Spleen (tissue), 11 donors: Measurements from ENCODE around the gene WDFY2. TPM values are rescaled to one million over a fixed set of nuclear protein-coding genes. Genes with fewer than 3 reads are reported as not detected.

Source experiments
- DNase-seq: peaks from one replicate; pipeline ENCODE4 v3.0.0-alpha.2; 2020
- H3K27ac ChIP-seq, 8 donors: fragments of 200-600 bp; sonication (generic) in 7 of 8; 1 replicate in 4 of 8; 2 replicates in 4 of 8; pipeline versions ENCODE4 v1.5.0 to v1.8.0; 2016 to 2021; ENCODE audit warnings: inconsistent platforms in 4 of 8, mild to moderate bottlenecking in 4 of 8, moderate library complexity in 1 of 8
- H3K27me3 ChIP-seq, 7 donors: fragments of 200-600 bp; sonication (generic) in 6 of 7; replicated peaks in 1 of 7; 1 replicate in 4 of 7; 2 replicates in 3 of 7; pipeline versions ENCODE4 v1.5.0 to v1.8.0; 2016 to 2021; ENCODE audit warnings: inconsistent platforms in 3 of 7, mild to moderate bottlenecking in 1 of 7
- H3K36me3 ChIP-seq, 6 donors: fragments of 200-600 bp; sonication (generic) in 5 of 6; 1 replicate in 4 of 6; 2 replicates in 2 of 6; pipeline versions ENCODE4 v1.5.0 to v1.8.0; 2016 to 2021; ENCODE audit warnings: inconsistent platforms in 2 of 6
- H3K4me1 ChIP-seq, 6 donors: fragments of 200-600 bp; sonication (generic) in 5 of 6; 1 replicate in 3 of 6; 2 replicates in 3 of 6; pipeline versions ENCODE4 v1.5.0 to v1.8.0; 2016 to 2021; ENCODE audit warnings: inconsistent platforms in 3 of 6
- H3K4me3 ChIP-seq, 8 donors: fragments of 200-600 bp; sonication (generic) in 7 of 8; 1 replicate in 4 of 8; 2 replicates in 4 of 8; pipeline versions ENCODE4 v1.5.0 to v1.8.0; 2016 to 2021; ENCODE audit warnings: inconsistent platforms in 4 of 8, mild to moderate bottlenecking in 4 of 8, moderate library complexity in 2 of 8
- H3K9me3 ChIP-seq, 8 donors: fragments of 200-600 bp; sonication (generic) in 7 of 8; 1 replicate in 4 of 8; 2 replicates in 4 of 8; pipeline versions ENCODE4 v1.5.0 to v1.8.0; 2016 to 2021; ENCODE audit warnings: inconsistent platforms in 4 of 8
- POLR2A ChIP-seq, 3 donors: fragments of 450-650 bp; IDR thresholded peaks; one replicate each; pipeline ENCODE4 v1.5.1; 2017; ENCODE audit warnings: antibody characterized with exemption in 3 of 3, mild to moderate bottlenecking in 1 of 3
- POLR2AphosphoS5 ChIP-seq, 3 donors: sonication (generic); formaldehyde crosslinking; IDR thresholded peaks; one replicate each; pipeline ENCODE4 v1.5.1; 2017; ENCODE audit warnings: antibody characterized with exemption in 3 of 3
- WGBS, 5 donors: extraction: QIAGEN DNeasy Blood & Tissue Kit in 3 of 5; methylation state at CpG; one replicate each; pipeline versions ENCODE4 v1.1.5 to v1.1.7; 2013 to 2018; 5-methylcytosine and 5-hydroxymethylcytosine counted together
- intact Hi-C: fragments of 100-400 bp; cut with DNase I; formaldehyde crosslinking; loops from one replicate; pipeline ENCODE4 v1.15.0; 2023; ENCODE audit warnings: low total_unique reads
- polyA plus RNA-seq, 3 donors: library from polyadenylated mRNA; stranded (reverse); fragments of 200-250 nt; gene quantifications; one replicate each; pipeline ENCODE4 v1.2.1, GENCODE V29; 2013
- total RNA-seq, 7 donors: library from RNA; depleted of rRNA in 3 of 7; stranded (reverse); fragments of >200 nt in 3 of 7; fragmentation: NEBNext Ultra II Directional in 4 of 7; extraction: Animal tissue kit (Norgen Biotek cat#: 25700) in 4 of 7; gene quantifications; one replicate each; pipeline versions ENCODE4 v1.1.0 to v1.2.1, GENCODE V29; 2016 to 2021
- TF ChIP-seq, protein P1 (sequence below), 11 experiments: fragments of 200-600 bp in 7 of 11; fragments of 450-650 bp in 4 of 11; sonication (generic) in 4 of 11; IDR thresholded peaks in 8 of 11; conservative IDR thresholded peaks in 3 of 11; 1 replicate in 7 of 11; 2 replicates in 4 of 11; pipeline versions ENCODE4 v1.4.0 to v1.8.0; 2016 to 2021; ENCODE audit warnings: antibody characterized with exemption in 11 of 11, inconsistent platforms in 4 of 11, mild to moderate bottlenecking in 1 of 11
- donor health status: healthy with polysubstance abuse.
- donor health status: DM: no; HTN: no; CAD: no; lungs with moderate emphysema.
- donor health status: DM: no; HTN: no; CAD: no.
- donor health status: Bipolar disorder and iron deficiency.
- donor health status: healthy.
- donor health status: DM: no; HTN: no; CAD: no.
- donor health status: DM: yes; HTN: yes; CAD: no.

Gene WDFY2
- total and polyA plus RNA-seq, 10 donors: 3.0 to 32.2 (median 24.9) TPM

GRCh38 chr13:51742611-51743010 lies 158.3 kb downstream of the WDFY2 start:
- peaks cover 0 to 16% (median 10%) of the 10 kb centered on the region in 8 donors for H3K9me3 ChIP-seq
- no peak for DNase-seq
- TF ChIP-seq, protein P1, sequence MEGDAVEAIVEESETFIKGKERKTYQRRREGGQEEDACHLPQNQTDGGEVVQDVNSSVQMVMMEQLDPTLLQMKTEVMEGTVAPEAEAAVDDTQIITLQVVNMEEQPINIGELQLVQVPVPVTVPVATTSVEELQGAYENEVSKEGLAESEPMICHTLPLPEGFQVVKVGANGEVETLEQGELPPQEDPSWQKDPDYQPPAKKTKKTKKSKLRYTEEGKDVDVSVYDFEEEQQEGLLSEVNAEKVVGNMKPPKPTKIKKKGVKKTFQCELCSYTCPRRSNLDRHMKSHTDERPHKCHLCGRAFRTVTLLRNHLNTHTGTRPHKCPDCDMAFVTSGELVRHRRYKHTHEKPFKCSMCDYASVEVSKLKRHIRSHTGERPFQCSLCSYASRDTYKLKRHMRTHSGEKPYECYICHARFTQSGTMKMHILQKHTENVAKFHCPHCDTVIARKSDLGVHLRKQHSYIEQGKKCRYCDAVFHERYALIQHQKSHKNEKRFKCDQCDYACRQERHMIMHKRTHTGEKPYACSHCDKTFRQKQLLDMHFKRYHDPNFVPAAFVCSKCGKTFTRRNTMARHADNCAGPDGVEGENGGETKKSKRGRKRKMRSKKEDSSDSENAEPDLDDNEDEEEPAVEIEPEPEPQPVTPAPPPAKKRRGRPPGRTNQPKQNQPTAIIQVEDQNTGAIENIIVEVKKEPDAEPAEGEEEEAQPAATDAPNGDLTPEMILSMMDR (IDR thresholded peaks at IDR 0.05 in 8 of 11, conservative IDR thresholded peaks at IDR 0.05 in 3 of 11): no peak
- no peak for TF ChIP-seq POLR2A (IDR thresholded peaks at IDR 0.05)
- no peak for TF ChIP-seq POLR2AphosphoS5 (IDR thresholded peaks at IDR 0.05)
- H3K27me3 ChIP-seq: no peaks in the 10 kb centered on the region
- WGBS, 5 donors: 91 to 96% (median 95%) methylated on average over 2 of the region's 2 CpGs
- H3K4me3 ChIP-seq: no peak overlapping the region
- peaks cover 0 to 91% (median 25%) of the 10 kb centered on the region in 6 donors for H3K36me3 ChIP-seq
- no peak overlapping the region for H3K27ac ChIP-seq
- peaks cover 0 to 10% (median 2%) of the 10 kb centered on the region in 6 donors for H3K4me1 ChIP-seq
- intact Hi-C loops: no loop called here

GRCh38 chr13:51745243-51745642 lies 161.0 kb downstream of the WDFY2 start:
- TF ChIP-seq, protein P1 (IDR thresholded peaks at IDR 0.05 in 8 of 11, conservative IDR thresholded peaks at IDR 0.05 in 3 of 11): no peak
- TF ChIP-seq POLR2AphosphoS5 (IDR thresholded peaks at IDR 0.05) (no peak), POLR2A (IDR thresholded peaks at IDR 0.05) (no peak)
- Histone ChIP-seq H3K36me3 (peaks cover 0 to 96% (median 29%) of the 10 kb centered on the region in 6 donors), H3K9me3 (peaks cover 3 to 32% (median 23%) of the 10 kb centered on the region in 8 donors), H3K27ac (no peak overlapping the region), H3K27me3 (no peaks in the 10 kb centered on the region), H3K4me3 (no peak overlapping the region), H3K4me1 (peaks cover 0 to 6% (median 0%) of the 10 kb centered on the region in 6 donors)
- no peak for DNase-seq
- intact Hi-C loops: no loop called here
- 93 to 100% (median 97%) methylated on average over 2 of the region's 2 CpGs for WGBS, 5 donors

GRCh38 chr13:51746802-51747201 lies 162.5 kb downstream of the WDFY2 start:
- H3K4me3 ChIP-seq: no peak overlapping the region
- WGBS, 5 donors: 92 to 99% (median 95%) methylated on average over 2 of the region's 2 CpGs
- no peak overlapping the region for H3K27ac ChIP-seq
- H3K9me3 ChIP-seq: peaks cover 3 to 32% (median 23%) of the 10 kb centered on the region in 8 donors
- no peaks in the 10 kb centered on the region for H3K4me1 ChIP-seq
- H3K27me3 ChIP-seq: no peaks in the 10 kb centered on the region
- peaks cover 0 to 96% (median 26%) of the 10 kb centered on the region in 6 donors for H3K36me3 ChIP-seq
- DNase-seq: no peak
- intact Hi-C loops: no loop called here
- TF ChIP-seq POLR2AphosphoS5 (IDR thresholded peaks at IDR 0.05) (no peak), POLR2A (IDR thresholded peaks at IDR 0.05) (no peak)
- TF ChIP-seq, protein P1 (IDR thresholded peaks at IDR 0.05 in 8 of 11, conservative IDR thresholded peaks at IDR 0.05 in 3 of 11): no peak

- H3K27ac ChIP-seq: no peak overlapping the region
- 90 to 99% (median 98%) methylated on average over 9 of the region's 9 CpGs for WGBS, 5 donors
Observed at GRCh38 chr13:51747438-51748434, 163.5 kb downstream of the WDFY2 start.

More at GRCh38 chr13:51747438-51748434, 163.5 kb downstream of the WDFY2 start:
- Histone ChIP-seq H3K36me3 (peaks cover 0 to 96% (median 29%) of the 10 kb centered on the region in 6 donors), H3K4me3 (no peak overlapping the region), H3K27me3 (no peaks in the 10 kb centered on the region), H3K4me1 (no peaks in the 10 kb centered on the region), H3K9me3 (peaks cover 3 to 32% (median 23%) of the 10 kb centered on the region in 8 donors)
- DNase-seq: no peak
- intact Hi-C loops: no loop called here
- TF ChIP-seq POLR2A (IDR thresholded peaks at IDR 0.05) (no peak), POLR2AphosphoS5 (IDR thresholded peaks at IDR 0.05) (no peak)
- TF ChIP-seq, protein P1 (IDR thresholded peaks at IDR 0.05 in 8 of 11, conservative IDR thresholded peaks at IDR 0.05 in 3 of 11): no peak
